Stomach (tissue), 4 donors: ENCODE results near the gene C1QTNF6.

Experiments
- EP300 ChIP-seq: sonication (generic); formaldehyde crosslinking; IDR thresholded peaks from one replicate; pipeline ENCODE4 v1.6.1; 2017; ENCODE audit warnings: antibody characterized with exemption
- POLR2A ChIP-seq, 4 donors: fragments of 450-650 bp; IDR thresholded peaks; one replicate each; pipeline ENCODE4 v1.6.1; 2016; ENCODE audit warnings: antibody characterized with exemption in 4 of 4, control low read depth in 2 of 4, mild to moderate bottlenecking in 1 of 4, moderate library complexity in 1 of 4
- POLR2AphosphoS5 ChIP-seq, 3 donors: sonication (generic); formaldehyde crosslinking; IDR thresholded peaks; one replicate each; pipeline ENCODE4 v1.6.1; 2016; ENCODE audit warnings: antibody characterized with exemption in 3 of 3
- TF ChIP-seq, protein P1 (sequence below), 7 experiments: fragments of 450-650 bp in 4 of 7; fragments of 200-600 bp in 3 of 7; sonication (generic) in 3 of 7; IDR thresholded peaks; one replicate each; pipeline ENCODE4 v1.5.1; 2016 to 2019; ENCODE audit warnings: antibody characterized with exemption in 7 of 7, control low read depth in 2 of 7, mild to moderate bottlenecking in 1 of 7

DNA sequence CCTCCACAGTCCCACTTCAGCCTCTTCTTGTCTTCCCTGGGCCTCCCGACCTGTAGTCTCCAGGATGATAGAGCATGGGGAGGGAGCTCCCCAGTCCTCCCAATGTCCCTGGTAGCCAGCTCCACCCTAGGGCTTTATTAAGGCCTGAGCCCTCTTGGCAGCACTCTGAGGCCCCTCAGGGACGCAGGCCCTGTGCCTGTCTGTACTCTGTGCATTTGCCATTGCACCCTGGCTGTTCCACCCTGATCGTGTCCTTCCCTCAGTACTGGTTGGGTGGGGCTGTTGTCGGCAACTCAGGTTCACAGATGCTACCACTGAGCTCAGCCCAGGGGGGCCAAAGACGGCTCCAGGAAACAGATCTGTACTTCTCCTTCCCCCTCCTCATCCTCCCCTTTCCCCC, 17.0 kb upstream of the C1QTNF6 start:
- TF ChIP-seq, protein P1, sequence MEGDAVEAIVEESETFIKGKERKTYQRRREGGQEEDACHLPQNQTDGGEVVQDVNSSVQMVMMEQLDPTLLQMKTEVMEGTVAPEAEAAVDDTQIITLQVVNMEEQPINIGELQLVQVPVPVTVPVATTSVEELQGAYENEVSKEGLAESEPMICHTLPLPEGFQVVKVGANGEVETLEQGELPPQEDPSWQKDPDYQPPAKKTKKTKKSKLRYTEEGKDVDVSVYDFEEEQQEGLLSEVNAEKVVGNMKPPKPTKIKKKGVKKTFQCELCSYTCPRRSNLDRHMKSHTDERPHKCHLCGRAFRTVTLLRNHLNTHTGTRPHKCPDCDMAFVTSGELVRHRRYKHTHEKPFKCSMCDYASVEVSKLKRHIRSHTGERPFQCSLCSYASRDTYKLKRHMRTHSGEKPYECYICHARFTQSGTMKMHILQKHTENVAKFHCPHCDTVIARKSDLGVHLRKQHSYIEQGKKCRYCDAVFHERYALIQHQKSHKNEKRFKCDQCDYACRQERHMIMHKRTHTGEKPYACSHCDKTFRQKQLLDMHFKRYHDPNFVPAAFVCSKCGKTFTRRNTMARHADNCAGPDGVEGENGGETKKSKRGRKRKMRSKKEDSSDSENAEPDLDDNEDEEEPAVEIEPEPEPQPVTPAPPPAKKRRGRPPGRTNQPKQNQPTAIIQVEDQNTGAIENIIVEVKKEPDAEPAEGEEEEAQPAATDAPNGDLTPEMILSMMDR (IDR thresholded peaks at IDR 0.05) = no peak
- no peak for TF ChIP-seq POLR2A (IDR thresholded peaks at IDR 0.05)
- no peak for TF ChIP-seq POLR2AphosphoS5 (IDR thresholded peaks at IDR 0.05)
- TF ChIP-seq EP300 = no peak
